Testis (tissue), 2 donors: ENCODE data around the gene SAV1.

Source experiments
- CTCF ChIP-seq, 3 experiments: fragments of 450-650 bp in 2 of 3; fragments of 200-600 bp in 1 of 3; sonication (generic) in 1 of 3; IDR thresholded peaks; one replicate each; pipeline ENCODE4 v1.5.1; 2016 to 2019; ENCODE audit warnings: antibody characterized with exemption in 3 of 3, mild to moderate bottlenecking in 2 of 3, moderate library complexity in 1 of 3
- POLR2A ChIP-seq: fragments of 450-650 bp; IDR thresholded peaks from one replicate; pipeline ENCODE4 v1.6.1; 2017; ENCODE audit warnings: antibody characterized with exemption, mild to moderate bottlenecking, moderate library complexity

DNA sequence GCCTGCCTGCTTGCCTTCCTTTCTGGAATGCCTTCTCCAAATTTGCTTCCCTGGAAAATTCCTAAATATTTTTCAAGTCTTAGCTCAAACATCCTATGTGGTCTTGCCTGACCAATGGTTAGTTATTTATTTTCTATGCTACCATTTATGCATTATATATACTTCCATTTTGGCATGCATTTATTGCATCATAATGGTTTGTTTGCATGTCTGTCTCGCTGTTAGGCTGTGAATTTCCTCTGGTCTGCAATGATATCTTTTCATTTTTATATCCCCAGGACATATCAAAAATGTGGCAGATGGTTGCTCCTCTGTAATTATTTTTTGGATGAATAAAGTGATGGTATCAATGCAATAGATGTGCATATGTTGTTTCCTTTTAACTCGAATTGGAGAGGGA, 77.6 kb downstream of the SAV1 start:
- TF ChIP-seq CTCF (IDR thresholded peaks at IDR 0.05) (no peak), POLR2A (no peak)
